HG02623 (cell line): ENCODE results near the gene PPOX.
A peak's percentile ranks its signal among the peaks of the same experiment; 100 is the strongest.

Experiments used
- ATAC-seq: cut with Tn5 transposase; IDR thresholded peaks from one replicate; pipeline ENCODE4 v1.9.1; 2021; ENCODE audit warnings: moderate library complexity; ENCODE audit not compliant: unreplicated experiment

The PPOX gene

GRCh38 chr1:161175771-161176453 is 9.7 kb downstream of the PPOX start:
- no peak for ATAC-seq

GRCh38 chr1:161176468-161177111 is 10.4 kb downstream of the PPOX start:
- ATAC-seq: no peak

- ATAC-seq: peak; percentile 71
Observed at GRCh38 chr1:161177112-161177935, 11.1 kb downstream of the PPOX start, which contains the start of gene B4GALT3. Gene B4GALT3, minus strand, starts transcription at chr1:161177507. Its CDS starts 1,447 bp downstream, at chr1:161176060.

GRCh38 chr1:161177936-161178244 is 11.7 kb downstream of the PPOX start:
- ATAC-seq: no peak

- no peak for ATAC-seq
Observed at GRCh38 chr1:161179698-161180097, 13.5 kb downstream of the PPOX start.

- ATAC-seq: no peak
Observed at GRCh38 chr1:161180639-161181038, 14.4 kb downstream of the PPOX start.

GRCh38 chr1:161182214-161182613 is 16.0 kb downstream of the PPOX start:
- peak; percentile 27 for ATAC-seq

GRCh38 chr1:161185282-161185682 is 19.1 kb downstream of the PPOX start:
- ATAC-seq: peak; percentile 44

GRCh38 chr1:161185732-161186311 is 19.6 kb downstream of the PPOX start:
- ATAC-seq: no peak

GRCh38 chr1:161187311-161187710 is 21.1 kb downstream of the PPOX start:
- ATAC-seq: no peak

GRCh38 chr1:161188381-161188780 is 22.2 kb downstream of the PPOX start:
- ATAC-seq: no peak

- ATAC-seq: no peak
Observed at GRCh38 chr1:161189036-161189435, 22.8 kb downstream of the PPOX start.

GRCh38 chr1:161190962-161191521 is 24.8 kb downstream of the PPOX start:
- ATAC-seq: no peak

GRCh38 chr1:161191971-161192370 is 25.7 kb downstream of the PPOX start:
- ATAC-seq: no peak

GRCh38 chr1:161192476-161193465 is 26.5 kb downstream of the PPOX start:
- no peak for ATAC-seq

GRCh38 chr1:161193561-161194235 is 27.5 kb downstream of the PPOX start:
- no peak for ATAC-seq

GRCh38 chr1:161195171-161195570 is 28.9 kb downstream of the PPOX start:
- no peak for ATAC-seq

- ATAC-seq: no peak
Observed at GRCh38 chr1:161196111-161196510, 29.9 kb downstream of the PPOX start.
